Neuronal stem cell (in vitro differentiated cells): ENCODE data around the gene PLAU.

ENCODE experiments used
- DNase-seq: peaks from one replicate; pipeline ENCODE4 v3.0.0-alpha.2; 2013; ENCODE audit warnings: low spot score
- H2AFZ ChIP-seq: one replicate; pipeline ENCODE4 v1.6.1; 2013; ENCODE audit warnings: mild to moderate bottlenecking, low read length, inconsistent platforms
- H2AK5ac ChIP-seq: 2 replicates; pipeline ENCODE4 v1.6.1; 2013; ENCODE audit warnings: low read depth, mild to moderate bottlenecking, inconsistent platforms, low read length, moderate library complexity, mixed read lengths
- H2BK120ac ChIP-seq: 2 replicates; pipeline ENCODE4 v1.6.1; 2013; ENCODE audit warnings: low read depth, mild to moderate bottlenecking, inconsistent platforms, low read length, moderate library complexity, mixed read lengths
- H2BK12ac ChIP-seq: one replicate; pipeline ENCODE4 v1.6.1; 2013; ENCODE audit warnings: low read length, inconsistent platforms
- H2BK15ac ChIP-seq: 2 replicates; pipeline ENCODE4 v1.6.1; 2013; ENCODE audit warnings: mild to moderate bottlenecking, low read length, inconsistent platforms, mixed read lengths
- H2BK5ac ChIP-seq: one replicate; pipeline ENCODE4 v1.6.1; 2013; ENCODE audit warnings: inconsistent platforms, mild to moderate bottlenecking, low read length, moderate library complexity
- H3K14ac ChIP-seq: one replicate; pipeline ENCODE4 v1.6.1; 2013; ENCODE audit warnings: low read length, inconsistent platforms
- H3K18ac ChIP-seq: 2 replicates; pipeline ENCODE4 v1.6.1; 2013; ENCODE audit warnings: low read length, inconsistent platforms
- H3K23ac ChIP-seq: 2 replicates; pipeline ENCODE4 v1.6.1; 2013; ENCODE audit warnings: low read depth, mild to moderate bottlenecking, mixed read lengths, low read length, inconsistent platforms; ENCODE audit not compliant: poor library complexity
- H3K27ac ChIP-seq: replicated peaks from 3 replicates; pipeline ENCODE4 v1.5.1; 2013; ENCODE audit warnings: low read length, inconsistent platforms
- H3K27me3 ChIP-seq, 3 experiments: 2 replicates each; pipeline ENCODE4 v1.6.1; 2013; ENCODE audit warnings: low read length in 3 of 3, mild to moderate bottlenecking in 2 of 3, inconsistent platforms in 1 of 3, low read depth in 1 of 3, mixed read lengths in 1 of 3, moderate library complexity in 1 of 3; ENCODE audit not compliant: control insufficient read depth in 3 of 3, insufficient read depth in 3 of 3
- H3K36me3 ChIP-seq, 2 donors: replicated peaks in 1 of 2; 2 replicates each; pipeline ENCODE4 v1.6.1; 2013; ENCODE audit warnings: low read length in 2 of 2; ENCODE audit not compliant: control insufficient read depth in 2 of 2, insufficient read depth in 2 of 2
- H3K4ac ChIP-seq: 2 replicates; pipeline ENCODE4 v1.6.1; 2013; ENCODE audit warnings: inconsistent platforms, mild to moderate bottlenecking, low read length, moderate library complexity
- H3K4me1 ChIP-seq, 2 donors: 1 replicate in 1 of 2; 2 replicates in 1 of 2; pipeline ENCODE4 v1.6.1; 2013; ENCODE audit warnings: low read length in 2 of 2, low read depth in 1 of 2; ENCODE audit not compliant: control insufficient read depth in 2 of 2, insufficient read depth in 1 of 2
- H3K4me2 ChIP-seq: one replicate; pipeline ENCODE4 v1.6.1; 2013; ENCODE audit warnings: mild to moderate bottlenecking, low read length, inconsistent platforms; ENCODE audit not compliant: insufficient read depth, poor library complexity, severe bottlenecking
- H3K4me3 ChIP-seq, 2 donors: 2 replicates each; pipeline ENCODE4 v1.5.1; 2013; ENCODE audit warnings: low read length in 2 of 2, mild to moderate bottlenecking in 2 of 2, inconsistent platforms in 1 of 2, moderate library complexity in 1 of 2
- H3K79me1 ChIP-seq: one replicate; pipeline ENCODE4 v1.6.1; 2013; ENCODE audit warnings: low read depth, mild to moderate bottlenecking, inconsistent platforms, low read length, moderate library complexity
- H3K9ac ChIP-seq: one replicate; pipeline ENCODE4 v1.6.1; 2013; ENCODE audit warnings: mild to moderate bottlenecking, low read depth, low read length, inconsistent platforms; ENCODE audit not compliant: poor library complexity
- H3K9me3 ChIP-seq, 2 donors: replicated peaks in 1 of 2; 2 replicates each; pipeline versions ENCODE3 to v1.6.1; 2013; ENCODE audit warnings: low read length in 2 of 2, mild to moderate bottlenecking in 2 of 2, inconsistent platforms in 1 of 2, low read depth in 1 of 2, mixed read lengths in 1 of 2, moderate library complexity in 1 of 2; ENCODE audit not compliant: control insufficient read depth in 2 of 2, insufficient read depth in 1 of 2
- H4K8ac ChIP-seq: one replicate; pipeline ENCODE4 v1.6.1; 2013; ENCODE audit warnings: low read depth, mild to moderate bottlenecking, inconsistent platforms, low read length, moderate library complexity
- H4K91ac ChIP-seq: one replicate; pipeline ENCODE4 v1.6.1; 2013; ENCODE audit warnings: low read length, low read depth, mild to moderate bottlenecking, inconsistent platforms; ENCODE audit not compliant: poor library complexity
- WGBS, 2 donors: extraction: QIAGEN DNeasy Blood & Tissue Kit; methylation state at CpG; one replicate each; pipeline ENCODE4 v1.1.7; 2013; ENCODE audit warnings: missing lambda C conversion rate in 2 of 2, mixed read lengths in 1 of 2; ENCODE audit not compliant: insufficient read length in 2 of 2, insufficient replicate concordance in 1 of 2; ENCODE audit errors: extremely low coverage in 2 of 2; 5-methylcytosine and 5-hydroxymethylcytosine counted together

PLAU gene

GRCh38 chr10:73967022-73967429 lies 56.1 kb downstream of the PLAU start:
- H3K23ac ChIP-seq, result no peak overlapping the region
- no peak overlapping the region for H2BK12ac ChIP-seq
- no peak overlapping the region for H2BK15ac ChIP-seq
- no peak overlapping the region for H3K4ac ChIP-seq
- no peak for DNase-seq
- H2BK120ac ChIP-seq, result no peak overlapping the region
- H3K18ac ChIP-seq, result peak overlapping the region; percentile 11
- peaks cover 20% of the 10 kb centered on the region in 2 donors for H3K4me1 ChIP-seq
- no peak overlapping the region for H3K14ac ChIP-seq
- peak overlapping the region; percentile 71 for H2AFZ ChIP-seq
- H2AK5ac ChIP-seq, result no peak overlapping the region
- H4K91ac ChIP-seq, result no peak overlapping the region
- peak overlapping the region; percentile 100 for H3K27ac ChIP-seq
- no peak overlapping the region for H2BK5ac ChIP-seq
- no CpG with 5 or more reads among the region's 4 CpGs for WGBS, 2 donors
- no peak overlapping the region for H3K4me3 ChIP-seq
- H3K27me3 ChIP-seq, result no peaks in the 10 kb centered on the region
- H3K4me2 ChIP-seq, result no peak overlapping the region
- H3K9me3 ChIP-seq, result no peaks in the 10 kb centered on the region
- H3K79me1 ChIP-seq, result no peaks in the 10 kb centered on the region
- no peak overlapping the region for H3K9ac ChIP-seq
- no peaks in the 10 kb centered on the region for H3K36me3 ChIP-seq
- no peak overlapping the region for H4K8ac ChIP-seq
